Measurements from ENCODE around the gene FRMD1. TPM values are rescaled to one million over a fixed set of nuclear protein-coding genes. Genes with fewer than 3 reads are reported as not detected.

The FRMD1 gene
- total and polyA plus RNA-seq, 2 donors (not counting 3 experiments of a cell fraction or from before 2014, with no cell fraction given) = not detected

GRCh38 chr6:168128006-168128630 lies 49.1 kb upstream of the FRMD1 start:
- Histone ChIP-seq H3K4me2 (ENCODE audit: insufficient read depth, low read length) (no peak overlapping the region), H4K20me1 (replicated peaks; ENCODE audit: control insufficient read depth, extremely low read depth, insufficient read depth, low read length) (no peaks in the 10 kb centered on the region), H3K9me1 (replicated peaks; ENCODE audit: control insufficient read depth, extremely low read depth, insufficient read depth, low read length) (no peaks in the 10 kb centered on the region), H3K4me3 (replicated peaks in 1 of 3; ENCODE audit: insufficient read depth in 1 of 3, low read depth in 1 of 3, low read length in 3 of 3) (no peak overlapping the region), H3K36me3 (ENCODE audit: control insufficient read depth in 2 of 2, extremely low read depth in 1 of 2, insufficient read depth in 2 of 2, low read length in 2 of 2) (no peaks in the 10 kb centered on the region), H3K27me3 (ENCODE audit: control insufficient read depth in 2 of 2, insufficient read depth in 2 of 2, low read length in 2 of 2) (no peaks in the 10 kb centered on the region), H3K9me3 (replicated peaks; ENCODE audit: control insufficient read depth, insufficient read depth, low read length) (no peaks in the 10 kb centered on the region), H3K79me2 (ENCODE audit: control insufficient read depth, insufficient read depth, low read length) (no peaks in the 10 kb centered on the region), H3K4me1 (ENCODE audit: control insufficient read depth, extremely low read depth, insufficient read depth, low read length) (no peaks in the 10 kb centered on the region), H3K27ac (ENCODE audit: insufficient read depth, low read depth, low read length) (no peak overlapping the region), H2AFZ (ENCODE audit: low read depth, low read length) (no peak overlapping the region), H3K9ac (replicated peaks; ENCODE audit: extremely low read depth, insufficient read depth, low read length) (no peak overlapping the region)
- ChIA-PET CTCF (no interaction called here), POLR2A (no interaction called here)
- no TSS peak for BruUV-seq (replicated peaks)
- no peak for DNase-seq (ENCODE audit: low read depth, low spot score)
- dilution Hi-C loops (cut with MboI; ENCODE audit: extremely low pct_ligation_motif_present, low sequenced_read_pairs) (no loop called here), intact Hi-C loops (cut with micrococcal nuclease) (no loop called here)
- TF ChIP-seq FOS (IDR thresholded peaks at IDR 0.05; ENCODE audit: borderline replicate concordance, insufficient read depth, low read length) (no peak), GATA2 (IDR thresholded peaks at IDR 0.05; ENCODE audit: insufficient read depth, insufficient read length, low read depth, low read length) (no peak), POLR2A (IDR thresholded peaks at IDR 0.05; ENCODE audit: low read depth, low read length) (no peak), MAX (IDR thresholded peaks at IDR 0.05; ENCODE audit: insufficient read depth, insufficient read length) (no peak), CTCF (IDR thresholded peaks at IDR 0.05; ENCODE audit: extremely low read depth in 1 of 2, insufficient read depth in 1 of 2, low read depth in 1 of 2, low read length in 2 of 2) (no peak), EZH2 (IDR thresholded peaks at IDR 0.05; ENCODE audit: borderline replicate concordance, low read depth, low read length, severe bottlenecking) (no peak), JUN (IDR thresholded peaks at IDR 0.05; ENCODE audit: borderline replicate concordance, insufficient read depth, insufficient read length, low read depth) (no peak), POLR2AphosphoS5 (IDR thresholded peaks at IDR 0.05; ENCODE audit: insufficient read depth, low read depth, low read length) (no peak)
- no peak for FAIRE-seq
